GM12878 (cell line): ENCODE results near the gene DNAH2. TPM values are rescaled to one million over a fixed set of nuclear protein-coding genes. Genes with fewer than 3 reads are reported as not detected.

ENCODE experiments used
- CREM ChIP-seq: IDR thresholded peaks from 2 replicates; pipeline ENCODE4 v1.6.1; 2014; ENCODE audit warnings: antibody characterized with exemption, low read depth
- CTCF ChIP-seq, 3 experiments: IDR thresholded peaks in 2 of 3; conservative IDR thresholded peaks in 1 of 3; 2 replicates each; pipeline ENCODE4 v1.5.1; 2011; ENCODE audit warnings: low read depth in 3 of 3, low read length in 3 of 3, mild to moderate bottlenecking in 3 of 3, control low read depth in 2 of 3, moderate library complexity in 2 of 3, inconsistent platforms in 1 of 3, mixed read lengths in 1 of 3; ENCODE audit not compliant: control insufficient read depth in 2 of 3, insufficient read depth in 1 of 3; ENCODE audit errors: extremely low read depth in 1 of 3
- GABPA ChIP-seq: IDR thresholded peaks from 2 replicates; pipeline ENCODE4 v1.6.1; 2014; ENCODE audit warnings: antibody characterized with exemption, low read depth, mild to moderate bottlenecking, inconsistent platforms
- IRF5 ChIP-seq: fragments of 450-650 bp; IDR thresholded peaks from 2 replicates; pipeline ENCODE4 v1.6.1; 2017; ENCODE audit warnings: borderline replicate concordance
- JUNB ChIP-seq: IDR thresholded peaks from 2 replicates; pipeline ENCODE4 v1.6.1; 2016; ENCODE audit warnings: antibody characterized with exemption, mild to moderate bottlenecking
- MYC ChIP-seq: IDR thresholded peaks from 2 replicates; pipeline ENCODE4 v1.6.1; 2011; ENCODE audit warnings: mild to moderate bottlenecking, low read length, moderate library complexity, inconsistent platforms; ENCODE audit not compliant: insufficient read depth, insufficient replicate concordance, insufficient read length, severe bottlenecking
- RELA ChIP-seq: fragments of 450-650 bp; IDR thresholded peaks from 2 replicates; pipeline ENCODE4 v1.8.0; 2014; ENCODE audit warnings: borderline replicate concordance; ENCODE audit not compliant: partially characterized antibody
- SMC3 ChIP-seq: IDR thresholded peaks from 2 replicates; pipeline ENCODE4 v1.6.1; 2011; ENCODE audit warnings: low read length, improper control_type of control experiment, borderline replicate concordance
- TCF12 ChIP-seq: IDR thresholded peaks from 2 replicates; pipeline ENCODE4 v1.6.1; 2011; ENCODE audit warnings: low read depth, mild to moderate bottlenecking, low read length
- TCF3 ChIP-seq: IDR thresholded peaks from 2 replicates; pipeline ENCODE4 v1.6.1; 2012; ENCODE audit warnings: low read depth, mild to moderate bottlenecking, low read length, borderline replicate concordance; ENCODE audit not compliant: insufficient read depth
- polyA plus RNA-seq, 11 experiments: library from polyadenylated mRNA; depleted of rRNA in 4 of 11; unstranded in 6 of 11; stranded (reverse) in 5 of 11; fragments of >200 nt; fragmentation: Nextera tagmentation in 4 of 11; fragmentation: Illumina TruSeq in 1 of 11; extraction: Ambion mirVana in 4 of 11; extraction: Trizol in 1 of 11; gene quantifications; 1 replicate in 1 of 11; 2 replicates in 10 of 11; pipeline versions ENCODE4 v1.2.1 to v1.2.3, GENCODE V29; 2011 to 2016; ENCODE audit warnings: inconsistent platforms in 2 of 11, missing spikeins in 2 of 11, low read depth in 1 of 11
- total RNA-seq, 4 experiments: library from RNA; depleted of rRNA in 3 of 4; stranded (reverse); fragments of >200 nt in 3 of 4; fragmentation: Illumina TruSeq in 1 of 4; extraction: Trizol in 1 of 4; gene quantifications; 2 replicates each; pipeline versions ENCODE4 v1.2.1 to v1.2.3, GENCODE V29; 2013 to 2021
- TF ChIP-seq, protein P1 (sequence below): fragments of 450-650 bp; IDR thresholded peaks from 2 replicates; pipeline ENCODE4 v1.6.1; 2017; ENCODE audit warnings: mild to moderate bottlenecking, low read depth, inconsistent platforms; ENCODE audit not compliant: poor library complexity, severe bottlenecking
- TF ChIP-seq, protein P2 (sequence below): IDR thresholded peaks from 2 replicates; pipeline ENCODE4 v1.6.1; 2012; ENCODE audit warnings: improper control_type of control experiment, low read depth, low read length; ENCODE audit not compliant: insufficient replicate concordance

Gene DNAH2
- total and polyA plus RNA-seq, 10 of the 15 experiments (the other 5 are each of a cell fraction or from before 2014, with no cell fraction given) = not detected

DNA sequence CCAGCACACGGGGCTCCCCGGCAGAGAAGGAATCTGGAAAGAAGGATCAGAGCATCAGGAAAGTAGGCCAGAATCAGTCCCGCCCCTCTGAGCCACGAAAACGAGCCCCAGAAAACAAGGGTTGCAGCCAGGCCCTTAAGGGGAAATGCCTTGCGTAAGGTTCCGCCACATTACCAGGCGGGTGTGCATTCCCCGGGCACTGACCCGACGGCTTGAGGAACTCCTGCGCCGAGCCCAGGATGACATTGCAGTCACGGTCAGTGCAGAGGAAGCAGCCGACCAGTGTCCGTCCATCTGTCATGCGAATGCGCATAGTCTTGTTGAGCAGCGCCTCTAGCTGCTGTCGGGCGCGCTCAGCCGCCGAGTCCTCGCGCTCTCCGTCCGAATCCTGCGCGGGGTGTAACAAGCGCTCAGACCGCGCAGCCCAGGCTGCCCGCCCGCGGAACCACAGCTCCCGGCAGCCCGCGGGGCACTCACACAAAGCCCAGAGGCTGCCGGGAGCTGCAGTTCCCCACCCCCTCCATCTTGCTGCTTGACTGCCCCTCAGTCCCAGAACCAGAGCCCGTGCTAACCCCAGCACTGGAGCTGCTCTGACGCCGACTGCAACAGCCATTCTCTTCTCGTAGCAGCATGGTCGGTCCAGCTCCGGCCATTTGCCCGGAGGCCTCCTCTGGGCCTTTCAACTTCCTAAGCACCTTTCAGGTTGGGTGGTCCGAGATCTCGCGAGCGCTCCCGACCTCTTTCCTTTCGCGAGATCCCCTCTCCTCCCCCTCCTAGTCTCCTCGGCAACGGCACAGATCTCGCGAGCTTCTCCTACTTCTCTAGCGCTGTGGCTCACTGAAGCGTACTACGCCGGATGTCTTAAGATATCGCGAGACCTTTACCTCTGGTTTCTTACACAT, 139.5 kb downstream of the DNAH2 start, which contains the start of gene NAA38 (continued):
- no peak; the same call in 1 of the 2 replicates for TF ChIP-seq GABPA
- TF ChIP-seq, protein P1, sequence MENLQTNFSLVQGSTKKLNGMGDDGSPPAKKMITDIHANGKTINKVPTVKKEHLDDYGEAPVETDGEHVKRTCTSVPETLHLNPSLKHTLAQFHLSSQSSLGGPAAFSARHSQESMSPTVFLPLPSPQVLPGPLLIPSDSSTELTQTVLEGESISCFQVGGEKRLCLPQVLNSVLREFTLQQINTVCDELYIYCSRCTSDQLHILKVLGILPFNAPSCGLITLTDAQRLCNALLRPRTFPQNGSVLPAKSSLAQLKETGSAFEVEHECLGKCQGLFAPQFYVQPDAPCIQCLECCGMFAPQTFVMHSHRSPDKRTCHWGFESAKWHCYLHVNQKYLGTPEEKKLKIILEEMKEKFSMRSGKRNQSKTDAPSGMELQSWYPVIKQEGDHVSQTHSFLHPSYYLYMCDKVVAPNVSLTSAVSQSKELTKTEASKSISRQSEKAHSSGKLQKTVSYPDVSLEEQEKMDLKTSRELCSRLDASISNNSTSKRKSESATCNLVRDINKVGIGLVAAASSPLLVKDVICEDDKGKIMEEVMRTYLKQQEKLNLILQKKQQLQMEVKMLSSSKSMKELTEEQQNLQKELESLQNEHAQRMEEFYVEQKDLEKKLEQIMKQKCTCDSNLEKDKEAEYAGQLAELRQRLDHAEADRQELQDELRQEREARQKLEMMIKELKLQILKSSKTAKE = no peak
- no peak for TF ChIP-seq RELA
- TF ChIP-seq CREM = peak; percentile 65; the same call in 1 of the 2 replicates
- peak; percentile 28; the same call in 1 of the 2 replicates for TF ChIP-seq TCF12
- TF ChIP-seq IRF5 = peak; percentile 95
- no peak for TF ChIP-seq TCF3
- TF ChIP-seq, protein P2, sequence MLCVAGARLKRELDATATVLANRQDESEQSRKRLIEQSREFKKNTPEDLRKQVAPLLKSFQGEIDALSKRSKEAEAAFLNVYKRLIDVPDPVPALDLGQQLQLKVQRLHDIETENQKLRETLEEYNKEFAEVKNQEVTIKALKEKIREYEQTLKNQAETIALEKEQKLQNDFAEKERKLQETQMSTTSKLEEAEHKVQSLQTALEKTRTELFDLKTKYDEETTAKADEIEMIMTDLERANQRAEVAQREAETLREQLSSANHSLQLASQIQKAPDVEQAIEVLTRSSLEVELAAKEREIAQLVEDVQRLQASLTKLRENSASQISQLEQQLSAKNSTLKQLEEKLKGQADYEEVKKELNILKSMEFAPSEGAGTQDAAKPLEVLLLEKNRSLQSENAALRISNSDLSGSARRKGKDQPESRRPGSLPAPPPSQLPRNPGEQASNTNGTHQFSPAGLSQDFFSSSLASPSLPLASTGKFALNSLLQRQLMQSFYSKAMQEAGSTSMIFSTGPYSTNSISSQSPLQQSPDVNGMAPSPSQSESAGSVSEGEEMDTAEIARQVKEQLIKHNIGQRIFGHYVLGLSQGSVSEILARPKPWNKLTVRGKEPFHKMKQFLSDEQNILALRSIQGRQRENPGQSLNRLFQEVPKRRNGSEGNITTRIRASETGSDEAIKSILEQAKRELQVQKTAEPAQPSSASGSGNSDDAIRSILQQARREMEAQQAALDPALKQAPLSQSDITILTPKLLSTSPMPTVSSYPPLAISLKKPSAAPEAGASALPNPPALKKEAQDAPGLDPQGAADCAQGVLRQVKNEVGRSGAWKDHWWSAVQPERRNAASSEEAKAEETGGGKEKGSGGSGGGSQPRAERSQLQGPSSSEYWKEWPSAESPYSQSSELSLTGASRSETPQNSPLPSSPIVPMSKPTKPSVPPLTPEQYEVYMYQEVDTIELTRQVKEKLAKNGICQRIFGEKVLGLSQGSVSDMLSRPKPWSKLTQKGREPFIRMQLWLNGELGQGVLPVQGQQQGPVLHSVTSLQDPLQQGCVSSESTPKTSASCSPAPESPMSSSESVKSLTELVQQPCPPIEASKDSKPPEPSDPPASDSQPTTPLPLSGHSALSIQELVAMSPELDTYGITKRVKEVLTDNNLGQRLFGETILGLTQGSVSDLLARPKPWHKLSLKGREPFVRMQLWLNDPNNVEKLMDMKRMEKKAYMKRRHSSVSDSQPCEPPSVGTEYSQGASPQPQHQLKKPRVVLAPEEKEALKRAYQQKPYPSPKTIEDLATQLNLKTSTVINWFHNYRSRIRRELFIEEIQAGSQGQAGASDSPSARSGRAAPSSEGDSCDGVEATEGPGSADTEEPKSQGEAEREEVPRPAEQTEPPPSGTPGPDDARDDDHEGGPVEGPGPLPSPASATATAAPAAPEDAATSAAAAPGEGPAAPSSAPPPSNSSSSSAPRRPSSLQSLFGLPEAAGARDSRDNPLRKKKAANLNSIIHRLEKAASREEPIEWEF = no peak
- TF ChIP-seq MYC = no peak
- 0 out of 2 replicates have a peak, but pooled peaks have one; percentile 13 for TF ChIP-seq SMC3
- TF ChIP-seq JUNB = no peak
- TF ChIP-seq CTCF (IDR thresholded peaks at IDR 0.05 in 2 of 3, conservative IDR thresholded peaks at IDR 0.05 in 1 of 3; ENCODE audit: control insufficient read depth in 2 of 3, extremely low read depth in 1 of 3, insufficient read depth in 1 of 3, low read depth in 3 of 3, low read length in 3 of 3) = peak in 2 of 3 experiments; percentile 48 to 69; a peak in 5 of 6 replicates
